WTC11 (cell line): Measurements from ENCODE around the gene CIB1. TPM values are rescaled to one million over a fixed set of nuclear protein-coding genes. Genes with fewer than 3 reads are reported as not detected.
A peak's percentile ranks its signal among the peaks of the same experiment; 100 is the strongest.

Experiments used
- ATAC-seq: fragments of 200-7000 bp; cut with Tn5 transposase; 2 replicates; pipeline ENCODE4 v1.10.0; 2021; ENCODE audit warnings: mild to moderate bottlenecking, moderate library complexity
- CTCF ChIA-PET: fragments of 300-600 bp; sonication (Branson Sonifier 250); formaldehyde crosslinking; loops from one replicate; lab custom pipeline; 2021; ENCODE audit warnings: antibody characterized with exemption; lab: Charles Lee
- POLR2A ChIA-PET: fragments of 350-600 bp; sonication (Branson Sonifier 250); formaldehyde crosslinking; loops from one replicate; lab custom pipeline; 2021; ENCODE audit warnings: antibody characterized with exemption; lab: Charles Lee
- DNase-seq: peaks from one replicate; pipeline ENCODE4 v3.0.0; 2021; ENCODE audit warnings: low spot score
- H3K27ac Mint-ChIP-seq: 2 replicates; pipeline ENCODE4 v1.8.0; 2021; ENCODE audit warnings: mixed read lengths
- H3K27me3 Mint-ChIP-seq: 2 replicates; pipeline ENCODE4 v1.8.0; 2021; ENCODE audit warnings: low read depth, mild to moderate bottlenecking, moderate library complexity, mixed read lengths
- H3K36me3 Mint-ChIP-seq: 2 replicates; pipeline ENCODE4 v1.8.0; 2021; ENCODE audit warnings: mixed read lengths
- H3K4me1 Mint-ChIP-seq: 2 replicates; pipeline ENCODE4 v1.8.0; 2022; ENCODE audit warnings: mixed read lengths
- H3K4me3 Mint-ChIP-seq: 2 replicates; pipeline ENCODE4 v1.8.0; 2021; ENCODE audit warnings: mild to moderate bottlenecking, moderate library complexity, mixed read lengths
- H3K9me3 Mint-ChIP-seq: 2 replicates; pipeline ENCODE4 v1.8.0; 2021; ENCODE audit warnings: mixed read lengths
- ATF1 ChIP-seq: sonication (generic); formaldehyde crosslinking; IDR thresholded peaks from 2 replicates; pipeline ENCODE4 v1.8.1; 2023; ENCODE audit warnings: mild to moderate bottlenecking, moderate library complexity, missing genetic modification reagents
- CBFB ChIP-seq: sonication (generic); formaldehyde crosslinking; IDR thresholded peaks from 2 replicates; pipeline ENCODE4 v1.8.1; 2022; ENCODE audit warnings: mild to moderate bottlenecking, low read depth, missing genetic modification reagents
- CREB1 ChIP-seq: sonication (generic); formaldehyde crosslinking; IDR thresholded peaks from 2 replicates; pipeline ENCODE4 v1.8.0; 2023; ENCODE audit warnings: mild to moderate bottlenecking, missing genetic modification reagents
- HMGA2 ChIP-seq: fragments of 250-450 bp; sonication (Bioruptor Pico); IDR thresholded peaks from 2 replicates; pipeline ENCODE4 v1.4.0; 2021; ENCODE audit warnings: mild to moderate bottlenecking, moderate library complexity
- SMAD3 ChIP-seq: sonication (generic); formaldehyde crosslinking; IDR thresholded peaks from 2 replicates; pipeline ENCODE4 v1.8.0; 2022; ENCODE audit warnings: missing genetic modification reagents, mild to moderate bottlenecking, borderline replicate concordance
- total RNA-seq: library from RNA; stranded (reverse); gene quantifications from 3 replicates; pipeline ENCODE4 v1.2.3, GENCODE V29; 2021
- TF ChIP-seq, protein P1 (sequence below): sonication (generic); formaldehyde crosslinking; IDR thresholded peaks from 2 replicates; pipeline ENCODE4 v1.8.1; 2023; ENCODE audit warnings: mild to moderate bottlenecking, missing genetic modification reagents
- TF ChIP-seq, protein P2 (sequence below): sonication (generic); formaldehyde crosslinking; IDR thresholded peaks from 2 replicates; pipeline ENCODE4 v1.8.1; 2022; ENCODE audit warnings: low read depth, mild to moderate bottlenecking, moderate library complexity, missing genetic modification reagents, borderline replicate concordance
- TF ChIP-seq, protein P3 (sequence below): sonication (generic); formaldehyde crosslinking; IDR thresholded peaks from 2 replicates; pipeline ENCODE4 v1.8.0; 2022; ENCODE audit warnings: mild to moderate bottlenecking, missing genetic modification reagents
- TF ChIP-seq, protein P4 (sequence below): fragments of 250-450 bp; sonication (Bioruptor Pico); IDR thresholded peaks from 2 replicates; pipeline ENCODE4 v1.9.0; 2021; ENCODE audit warnings: mild to moderate bottlenecking
- TF ChIP-seq, protein P5 (sequence below): sonication (generic); formaldehyde crosslinking; conservative IDR thresholded peaks from 2 replicates; pipeline ENCODE4 v1.8.1; 2023; ENCODE audit warnings: mild to moderate bottlenecking, low read depth, missing genetic modification reagents, moderate library complexity
- TF ChIP-seq, protein P6 (sequence below): sonication (generic); formaldehyde crosslinking; IDR thresholded peaks from 2 replicates; pipeline ENCODE4 v1.8.1; 2023; ENCODE audit warnings: mild to moderate bottlenecking, missing genetic modification reagents
- TF ChIP-seq, protein P7 (sequence below): sonication (generic); formaldehyde crosslinking; conservative IDR thresholded peaks from 2 replicates; pipeline ENCODE4 v1.8.1; 2022; ENCODE audit warnings: mild to moderate bottlenecking, missing genetic modification reagents

CIB1 gene
- total RNA-seq, 1 experiment from 2014 or later, result 29.6 TPM

DNA sequence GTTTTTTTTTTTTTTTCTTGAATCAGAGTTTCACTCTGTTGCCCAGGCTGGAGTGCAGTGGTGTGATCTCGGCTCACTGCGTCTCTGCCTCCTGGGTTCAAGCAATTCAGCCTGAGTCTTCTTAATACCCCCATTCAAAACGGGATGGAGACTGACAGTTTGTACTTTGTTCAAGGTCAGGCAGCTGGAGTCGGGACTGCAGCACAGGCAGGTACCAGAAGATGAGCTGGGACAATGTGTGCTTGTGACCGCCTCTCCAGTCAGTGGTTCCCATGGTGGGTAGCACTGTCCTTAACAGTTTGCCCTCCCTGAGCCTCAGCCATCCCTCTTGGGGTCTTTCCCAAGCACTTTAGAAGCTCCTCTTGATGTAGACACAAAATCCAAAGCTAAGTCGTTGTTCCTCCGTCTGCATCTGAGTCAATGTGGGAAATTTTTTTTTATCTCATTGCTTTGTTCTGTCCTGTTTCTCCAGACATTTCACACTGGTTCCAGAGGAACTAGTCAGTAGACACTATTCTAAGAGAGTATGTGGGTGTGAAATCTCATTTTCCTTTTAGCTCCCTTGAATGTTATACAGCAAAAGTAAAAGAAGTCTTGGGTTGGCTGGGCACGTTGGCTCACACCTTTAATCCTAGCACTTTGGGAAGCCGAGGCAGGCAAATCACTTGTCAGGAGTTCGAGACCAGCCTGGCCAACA lies 10.3 kb upstream of the CIB1 start (continued):
- TF ChIP-seq, protein P1, sequence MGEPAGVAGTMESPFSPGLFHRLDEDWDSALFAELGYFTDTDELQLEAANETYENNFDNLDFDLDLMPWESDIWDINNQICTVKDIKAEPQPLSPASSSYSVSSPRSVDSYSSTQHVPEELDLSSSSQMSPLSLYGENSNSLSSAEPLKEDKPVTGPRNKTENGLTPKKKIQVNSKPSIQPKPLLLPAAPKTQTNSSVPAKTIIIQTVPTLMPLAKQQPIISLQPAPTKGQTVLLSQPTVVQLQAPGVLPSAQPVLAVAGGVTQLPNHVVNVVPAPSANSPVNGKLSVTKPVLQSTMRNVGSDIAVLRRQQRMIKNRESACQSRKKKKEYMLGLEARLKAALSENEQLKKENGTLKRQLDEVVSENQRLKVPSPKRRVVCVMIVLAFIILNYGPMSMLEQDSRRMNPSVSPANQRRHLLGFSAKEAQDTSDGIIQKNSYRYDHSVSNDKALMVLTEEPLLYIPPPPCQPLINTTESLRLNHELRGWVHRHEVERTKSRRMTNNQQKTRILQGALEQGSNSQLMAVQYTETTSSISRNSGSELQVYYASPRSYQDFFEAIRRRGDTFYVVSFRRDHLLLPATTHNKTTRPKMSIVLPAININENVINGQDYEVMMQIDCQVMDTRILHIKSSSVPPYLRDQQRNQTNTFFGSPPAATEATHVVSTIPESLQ, result no peak

DNA sequence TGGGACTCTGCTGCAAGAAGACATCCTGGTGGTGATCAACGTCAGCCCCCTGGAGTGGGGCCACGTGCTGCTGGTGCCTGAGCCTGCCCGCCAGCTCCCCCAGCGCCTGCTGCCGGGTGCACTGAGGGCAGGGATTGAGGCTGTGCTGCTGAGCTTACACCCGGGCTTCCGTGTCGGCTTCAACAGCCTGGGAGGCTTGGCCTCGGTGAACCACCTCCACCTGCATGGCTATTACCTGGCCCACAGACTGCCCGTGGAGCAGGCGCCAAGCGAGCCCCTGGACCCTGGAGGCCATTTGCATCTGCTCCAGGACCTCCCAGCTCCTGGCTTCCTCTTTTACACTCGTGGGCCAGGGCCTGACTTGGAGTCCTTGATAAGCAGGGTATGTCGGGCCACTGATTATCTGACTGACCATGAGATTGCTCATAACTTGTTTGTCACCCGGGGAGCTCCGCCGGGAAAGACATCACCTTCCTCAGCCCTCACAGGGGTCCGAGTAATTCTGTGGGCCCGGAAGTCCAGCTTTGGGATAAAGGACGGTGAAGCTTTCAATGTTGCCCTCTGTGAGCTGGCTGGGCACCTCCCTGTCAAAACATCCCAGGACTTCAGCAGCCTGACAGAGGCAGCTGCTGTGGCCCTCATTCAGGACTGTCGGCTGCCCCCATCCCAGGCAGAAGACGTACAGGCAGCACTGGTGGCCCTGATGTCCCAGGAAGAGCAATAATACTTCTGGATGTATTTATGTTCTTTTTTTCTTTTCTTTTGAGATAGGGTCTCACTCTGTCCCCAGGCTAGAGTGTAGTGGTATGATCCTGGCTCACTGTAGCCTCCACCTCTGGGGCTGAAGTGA lies 7.8 kb upstream of the CIB1 start:
- Mint-ChIP-seq H3K9me3 (no peaks in the 10 kb centered on the region), H3K4me1 (no peaks in the 10 kb centered on the region), H3K36me3 (peaks cover 6% of the 10 kb centered on the region; the same call in 1 of the 2 replicates), H3K27ac (no peak overlapping the region), H3K4me3 (no peak overlapping the region), H3K27me3 (no peaks in the 10 kb centered on the region)
- ATAC-seq, result peak; percentile 28
- ChIA-PET CTCF (no interaction called here), POLR2A (interaction anchor here (0.6 kb wide), 1 partner anchor 52 kb away, joined by 3 read pairs; no protein-coding TSS in a partner anchor)
- TF ChIP-seq, protein P2, sequence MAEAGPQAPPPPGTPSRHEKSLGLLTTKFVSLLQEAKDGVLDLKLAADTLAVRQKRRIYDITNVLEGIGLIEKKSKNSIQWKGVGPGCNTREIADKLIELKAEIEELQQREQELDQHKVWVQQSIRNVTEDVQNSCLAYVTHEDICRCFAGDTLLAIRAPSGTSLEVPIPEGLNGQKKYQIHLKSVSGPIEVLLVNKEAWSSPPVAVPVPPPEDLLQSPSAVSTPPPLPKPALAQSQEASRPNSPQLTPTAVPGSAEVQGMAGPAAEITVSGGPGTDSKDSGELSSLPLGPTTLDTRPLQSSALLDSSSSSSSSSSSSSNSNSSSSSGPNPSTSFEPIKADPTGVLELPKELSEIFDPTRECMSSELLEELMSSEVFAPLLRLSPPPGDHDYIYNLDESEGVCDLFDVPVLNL (CRISPR knock-in tag), result no peak
- TF ChIP-seq CBFB (CRISPR knock-in tag) (no peak), HMGA2 (CRISPR knock-in tag) (no peak), CREB1 (CRISPR knock-in tag) (no peak)
- TF ChIP-seq, protein P3, sequence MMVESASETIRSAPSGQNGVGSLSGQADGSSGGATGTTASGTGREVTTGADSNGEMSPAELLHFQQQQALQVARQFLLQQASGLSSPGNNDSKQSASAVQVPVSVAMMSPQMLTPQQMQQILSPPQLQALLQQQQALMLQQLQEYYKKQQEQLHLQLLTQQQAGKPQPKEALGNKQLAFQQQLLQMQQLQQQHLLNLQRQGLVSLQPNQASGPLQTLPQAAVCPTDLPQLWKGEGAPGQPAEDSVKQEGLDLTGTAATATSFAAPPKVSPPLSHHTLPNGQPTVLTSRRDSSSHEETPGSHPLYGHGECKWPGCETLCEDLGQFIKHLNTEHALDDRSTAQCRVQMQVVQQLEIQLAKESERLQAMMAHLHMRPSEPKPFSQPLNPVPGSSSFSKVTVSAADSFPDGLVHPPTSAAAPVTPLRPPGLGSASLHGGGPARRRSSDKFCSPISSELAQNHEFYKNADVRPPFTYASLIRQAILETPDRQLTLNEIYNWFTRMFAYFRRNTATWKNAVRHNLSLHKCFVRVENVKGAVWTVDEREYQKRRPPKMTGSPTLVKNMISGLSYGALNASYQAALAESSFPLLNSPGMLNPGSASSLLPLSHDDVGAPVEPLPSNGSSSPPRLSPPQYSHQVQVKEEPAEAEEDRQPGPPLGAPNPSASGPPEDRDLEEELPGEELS, result no peak
- TF ChIP-seq, protein P4, sequence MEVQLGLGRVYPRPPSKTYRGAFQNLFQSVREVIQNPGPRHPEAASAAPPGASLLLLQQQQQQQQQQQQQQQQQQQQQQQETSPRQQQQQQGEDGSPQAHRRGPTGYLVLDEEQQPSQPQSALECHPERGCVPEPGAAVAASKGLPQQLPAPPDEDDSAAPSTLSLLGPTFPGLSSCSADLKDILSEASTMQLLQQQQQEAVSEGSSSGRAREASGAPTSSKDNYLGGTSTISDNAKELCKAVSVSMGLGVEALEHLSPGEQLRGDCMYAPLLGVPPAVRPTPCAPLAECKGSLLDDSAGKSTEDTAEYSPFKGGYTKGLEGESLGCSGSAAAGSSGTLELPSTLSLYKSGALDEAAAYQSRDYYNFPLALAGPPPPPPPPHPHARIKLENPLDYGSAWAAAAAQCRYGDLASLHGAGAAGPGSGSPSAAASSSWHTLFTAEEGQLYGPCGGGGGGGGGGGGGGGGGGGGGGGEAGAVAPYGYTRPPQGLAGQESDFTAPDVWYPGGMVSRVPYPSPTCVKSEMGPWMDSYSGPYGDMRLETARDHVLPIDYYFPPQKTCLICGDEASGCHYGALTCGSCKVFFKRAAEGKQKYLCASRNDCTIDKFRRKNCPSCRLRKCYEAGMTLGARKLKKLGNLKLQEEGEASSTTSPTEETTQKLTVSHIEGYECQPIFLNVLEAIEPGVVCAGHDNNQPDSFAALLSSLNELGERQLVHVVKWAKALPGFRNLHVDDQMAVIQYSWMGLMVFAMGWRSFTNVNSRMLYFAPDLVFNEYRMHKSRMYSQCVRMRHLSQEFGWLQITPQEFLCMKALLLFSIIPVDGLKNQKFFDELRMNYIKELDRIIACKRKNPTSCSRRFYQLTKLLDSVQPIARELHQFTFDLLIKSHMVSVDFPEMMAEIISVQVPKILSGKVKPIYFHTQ (CRISPR knock-in tag), result no peak
- no peak for DNase-seq

DNA sequence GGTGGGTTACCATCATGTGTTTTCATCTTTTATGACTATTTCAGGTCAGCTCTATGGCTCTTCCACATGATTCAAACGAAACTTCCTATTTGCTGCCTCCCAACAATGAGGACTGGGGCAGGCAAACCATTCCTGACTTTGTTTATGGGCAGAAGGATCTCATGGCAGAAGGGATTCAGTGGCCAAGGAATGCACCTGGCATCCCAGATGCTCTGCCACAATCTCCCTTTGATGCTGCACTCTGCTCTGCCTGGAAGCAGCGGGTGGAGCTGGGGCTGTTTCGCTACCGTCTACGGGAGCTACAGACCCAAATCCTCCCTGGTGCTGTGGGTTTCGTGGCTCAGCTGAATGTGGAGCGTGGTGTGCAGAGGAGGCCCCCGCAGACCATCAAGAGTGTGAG lies 7.1 kb upstream of the CIB1 start:
- no peak overlapping the region for H3K4me3 Mint-ChIP-seq
- no peaks in the 10 kb centered on the region for H3K4me1 Mint-ChIP-seq
- DNase-seq, result no peak
- ChIA-PET POLR2A (interaction anchor here (0.6 kb wide), 1 partner anchor 53 kb away, joined by 3 read pairs; no protein-coding TSS in a partner anchor), CTCF (no interaction called here)
- H3K36me3 Mint-ChIP-seq, result peaks cover 10% of the 10 kb centered on the region; the same call in 1 of the 2 replicates
- no peak overlapping the region for H3K27ac Mint-ChIP-seq
- no peaks in the 10 kb centered on the region for H3K27me3 Mint-ChIP-seq
- ATAC-seq, result no peak
- no peaks in the 10 kb centered on the region for H3K9me3 Mint-ChIP-seq
- TF ChIP-seq, protein P5, sequence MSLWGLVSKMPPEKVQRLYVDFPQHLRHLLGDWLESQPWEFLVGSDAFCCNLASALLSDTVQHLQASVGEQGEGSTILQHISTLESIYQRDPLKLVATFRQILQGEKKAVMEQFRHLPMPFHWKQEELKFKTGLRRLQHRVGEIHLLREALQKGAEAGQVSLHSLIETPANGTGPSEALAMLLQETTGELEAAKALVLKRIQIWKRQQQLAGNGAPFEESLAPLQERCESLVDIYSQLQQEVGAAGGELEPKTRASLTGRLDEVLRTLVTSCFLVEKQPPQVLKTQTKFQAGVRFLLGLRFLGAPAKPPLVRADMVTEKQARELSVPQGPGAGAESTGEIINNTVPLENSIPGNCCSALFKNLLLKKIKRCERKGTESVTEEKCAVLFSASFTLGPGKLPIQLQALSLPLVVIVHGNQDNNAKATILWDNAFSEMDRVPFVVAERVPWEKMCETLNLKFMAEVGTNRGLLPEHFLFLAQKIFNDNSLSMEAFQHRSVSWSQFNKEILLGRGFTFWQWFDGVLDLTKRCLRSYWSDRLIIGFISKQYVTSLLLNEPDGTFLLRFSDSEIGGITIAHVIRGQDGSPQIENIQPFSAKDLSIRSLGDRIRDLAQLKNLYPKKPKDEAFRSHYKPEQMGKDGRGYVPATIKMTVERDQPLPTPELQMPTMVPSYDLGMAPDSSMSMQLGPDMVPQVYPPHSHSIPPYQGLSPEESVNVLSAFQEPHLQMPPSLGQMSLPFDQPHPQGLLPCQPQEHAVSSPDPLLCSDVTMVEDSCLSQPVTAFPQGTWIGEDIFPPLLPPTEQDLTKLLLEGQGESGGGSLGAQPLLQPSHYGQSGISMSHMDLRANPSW (CRISPR knock-in tag), result no peak
- TF ChIP-seq, protein P2 (CRISPR knock-in tag), result no peak
- TF ChIP-seq, protein P3, result no peak
- TF ChIP-seq SMAD3 (CRISPR knock-in tag) (no peak), ATF1 (CRISPR knock-in tag) (no peak)
- TF ChIP-seq, protein P6, sequence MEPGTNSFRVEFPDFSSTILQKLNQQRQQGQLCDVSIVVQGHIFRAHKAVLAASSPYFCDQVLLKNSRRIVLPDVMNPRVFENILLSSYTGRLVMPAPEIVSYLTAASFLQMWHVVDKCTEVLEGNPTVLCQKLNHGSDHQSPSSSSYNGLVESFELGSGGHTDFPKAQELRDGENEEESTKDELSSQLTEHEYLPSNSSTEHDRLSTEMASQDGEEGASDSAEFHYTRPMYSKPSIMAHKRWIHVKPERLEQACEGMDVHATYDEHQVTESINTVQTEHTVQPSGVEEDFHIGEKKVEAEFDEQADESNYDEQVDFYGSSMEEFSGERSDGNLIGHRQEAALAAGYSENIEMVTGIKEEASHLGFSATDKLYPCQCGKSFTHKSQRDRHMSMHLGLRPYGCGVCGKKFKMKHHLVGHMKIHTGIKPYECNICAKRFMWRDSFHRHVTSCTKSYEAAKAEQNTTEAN, result no peak
- TF ChIP-seq, protein P7, sequence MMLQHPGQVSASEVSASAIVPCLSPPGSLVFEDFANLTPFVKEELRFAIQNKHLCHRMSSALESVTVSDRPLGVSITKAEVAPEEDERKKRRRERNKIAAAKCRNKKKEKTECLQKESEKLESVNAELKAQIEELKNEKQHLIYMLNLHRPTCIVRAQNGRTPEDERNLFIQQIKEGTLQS (CRISPR knock-in tag), result no peak
